ENCODE data around the gene ANKRD10. TPM values are rescaled to one million over a fixed set of nuclear protein-coding genes. Genes with fewer than 3 reads are reported as not detected.

ANKRD10 gene
- total and polyA plus RNA-seq, 2 experiments from 2014 or later = 250 to 277 TPM

- DNase-seq (ENCODE audit: low spot score) (no peak), ATAC-seq (peak; percentile 24; the same call in 2 of the 3 replicates)
- Mint-ChIP-seq H3K9me3 (no peaks in the 10 kb centered on the region), H3K36me3 (ENCODE audit: low read depth) (no peaks in the 10 kb centered on the region), H3K27me3 (ENCODE audit: insufficient read depth, low read depth, poor library complexity) (peaks cover 3% of the 10 kb centered on the region), H3K27ac (no peak overlapping the region), H3K4me3 (no peak overlapping the region), H3K4me1 (peaks cover 31% of the 10 kb centered on the region)
- Histone ChIP-seq H3K79me2 (replicated peaks; ENCODE audit: insufficient read depth) (no peaks in the 10 kb centered on the region), H3K9me2 (ENCODE audit: insufficient read depth) (0 out of 2 replicates have a peak, but pooled peaks cover 7% of the 10 kb centered on the region), H3K4me2 (no peak overlapping the region), H3K4me3 (no peak overlapping the region), H3K4me1 (ENCODE audit: insufficient read depth) (peaks cover 23% of the 10 kb centered on the region), H2AFZ (peak overlapping the region; percentile 69; the same call in 1 of the 2 replicates), H3K27ac (ENCODE audit: low read depth) (no peak overlapping the region), H3K36me3 (ENCODE audit: insufficient read depth) (no peaks in the 10 kb centered on the region), H3F3A (replicated peaks; ENCODE audit: low read depth) (0 out of 2 replicates have a peak, but pooled peaks cover 5% of the 10 kb centered on the region), H3K27me3 (ENCODE audit: insufficient read depth) (no peaks in the 10 kb centered on the region), H4K20me1 (replicated peaks; ENCODE audit: insufficient read depth) (no peaks in the 10 kb centered on the region)
- TF ChIP-seq ZNF331 (CRISPR knock-in tag; IDR thresholded peaks at IDR 0.05; ENCODE audit: low read depth) (no peak), JUNB (IDR thresholded peaks at IDR 0.05; ENCODE audit: unreplicated experiment) (no peak), STAT1 (IDR thresholded peaks at IDR 0.05; ENCODE audit: unreplicated experiment) (no peak), POLR2AphosphoS5 (IDR thresholded peaks at IDR 0.05; ENCODE audit: low read depth) (no peak)
Observed at GRCh38 chr13:110922506-110922905, 7.6 kb upstream of the ANKRD10 start.

DNA sequence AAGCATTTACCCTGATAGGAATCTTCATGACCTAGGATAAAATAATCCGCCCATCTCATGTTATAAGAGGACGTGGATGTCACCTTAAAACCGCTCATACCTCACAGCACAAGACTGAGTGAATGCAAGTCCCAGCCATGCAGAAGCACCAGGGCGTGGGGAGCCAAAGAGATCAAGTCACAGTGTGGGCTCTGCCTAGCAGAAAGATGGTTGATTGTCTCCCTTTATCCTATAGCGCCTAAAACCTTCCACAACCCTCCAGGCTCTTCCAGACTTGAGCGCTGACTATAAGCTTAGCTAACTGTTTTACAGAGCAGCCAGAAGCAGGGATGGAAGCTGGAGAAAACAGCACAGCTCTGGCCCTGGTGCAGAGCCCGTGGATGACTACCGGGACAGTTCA, 6.8 kb upstream of the ANKRD10 start:
- Mint-ChIP-seq H3K9me3 (no peaks in the 10 kb centered on the region), H3K27me3 (ENCODE audit: insufficient read depth, low read depth, poor library complexity) (peaks cover 3% of the 10 kb centered on the region), H3K4me3 (no peak overlapping the region; the same call in 2 of the 3 replicates), H3K36me3 (ENCODE audit: low read depth) (no peaks in the 10 kb centered on the region), H3K27ac (no peak overlapping the region), H3K4me1 (peaks cover 32% of the 10 kb centered on the region)
- H3K4me1 ChIP-seq (ENCODE audit: insufficient read depth) = peaks cover 24% of the 10 kb centered on the region
- peak overlapping the region; percentile 48; the same call in 1 of the 2 replicates for H3K4me2 ChIP-seq
- H4K20me1 ChIP-seq (replicated peaks; ENCODE audit: insufficient read depth) = no peaks in the 10 kb centered on the region
- TF ChIP-seq REST (IDR thresholded peaks at IDR 0.05; ENCODE audit: unreplicated experiment) (no peak), CREB1 (CRISPR knock-in tag; IDR thresholded peaks at IDR 0.05; ENCODE audit: low read depth) (no peak), ETS1 (IDR thresholded peaks at IDR 0.05) (no peak), EZH2phosphoT487 (IDR thresholded peaks at IDR 0.05; ENCODE audit: unreplicated experiment) (no peak), ZNF331 (CRISPR knock-in tag; IDR thresholded peaks at IDR 0.05; ENCODE audit: low read depth) (no peak), EZH2 (IDR thresholded peaks at IDR 0.05; ENCODE audit: low read depth, unreplicated experiment) (no peak), CTCF (conservative IDR thresholded peaks at IDR 0.05; ENCODE audit: low read depth in 2 of 2) (no peak), JUNB (IDR thresholded peaks at IDR 0.05; ENCODE audit: unreplicated experiment) (no peak), ZNF114 (CRISPR knock-in tag; IDR thresholded peaks at IDR 0.05) (no peak), POLR2AphosphoS5 (IDR thresholded peaks at IDR 0.05; ENCODE audit: low read depth) (no peak), NANOG (IDR thresholded peaks at IDR 0.05; ENCODE audit: borderline replicate concordance) (no peak), STAT1 (IDR thresholded peaks at IDR 0.05; ENCODE audit: unreplicated experiment) (no peak)
- DNase-seq (ENCODE audit: low spot score) (no peak), ATAC-seq (peak; percentile 28)
- H3K27ac ChIP-seq (ENCODE audit: low read depth) = peak overlapping the region; percentile 19; the same call in 1 of the 2 replicates
- peak overlapping the region; percentile 32; the same call in 1 of the 2 replicates for H2AFZ ChIP-seq
- 0 out of 2 replicates have a peak, but pooled peaks cover 7% of the 10 kb centered on the region for H3K9me2 ChIP-seq (ENCODE audit: insufficient read depth)
- H3K27me3 ChIP-seq (ENCODE audit: insufficient read depth) = no peaks in the 10 kb centered on the region
- 0 out of 2 replicates have a peak, but pooled peaks cover 5% of the 10 kb centered on the region for H3F3A ChIP-seq (replicated peaks; ENCODE audit: low read depth)
- peaks cover 3% of the 10 kb centered on the region for H3K79me2 ChIP-seq (replicated peaks; ENCODE audit: insufficient read depth)
- H3K36me3 ChIP-seq (ENCODE audit: insufficient read depth) = no peaks in the 10 kb centered on the region
- H3K4me3 ChIP-seq = no peak overlapping the region
